Retina (tissue), 1 donor: ENCODE measurements around the gene FRMD3.

Experiments used
- DNase-seq: peaks from one replicate; pipeline ENCODE4 v3.0.0-alpha.2; 2016

FRMD3 gene

DNA sequence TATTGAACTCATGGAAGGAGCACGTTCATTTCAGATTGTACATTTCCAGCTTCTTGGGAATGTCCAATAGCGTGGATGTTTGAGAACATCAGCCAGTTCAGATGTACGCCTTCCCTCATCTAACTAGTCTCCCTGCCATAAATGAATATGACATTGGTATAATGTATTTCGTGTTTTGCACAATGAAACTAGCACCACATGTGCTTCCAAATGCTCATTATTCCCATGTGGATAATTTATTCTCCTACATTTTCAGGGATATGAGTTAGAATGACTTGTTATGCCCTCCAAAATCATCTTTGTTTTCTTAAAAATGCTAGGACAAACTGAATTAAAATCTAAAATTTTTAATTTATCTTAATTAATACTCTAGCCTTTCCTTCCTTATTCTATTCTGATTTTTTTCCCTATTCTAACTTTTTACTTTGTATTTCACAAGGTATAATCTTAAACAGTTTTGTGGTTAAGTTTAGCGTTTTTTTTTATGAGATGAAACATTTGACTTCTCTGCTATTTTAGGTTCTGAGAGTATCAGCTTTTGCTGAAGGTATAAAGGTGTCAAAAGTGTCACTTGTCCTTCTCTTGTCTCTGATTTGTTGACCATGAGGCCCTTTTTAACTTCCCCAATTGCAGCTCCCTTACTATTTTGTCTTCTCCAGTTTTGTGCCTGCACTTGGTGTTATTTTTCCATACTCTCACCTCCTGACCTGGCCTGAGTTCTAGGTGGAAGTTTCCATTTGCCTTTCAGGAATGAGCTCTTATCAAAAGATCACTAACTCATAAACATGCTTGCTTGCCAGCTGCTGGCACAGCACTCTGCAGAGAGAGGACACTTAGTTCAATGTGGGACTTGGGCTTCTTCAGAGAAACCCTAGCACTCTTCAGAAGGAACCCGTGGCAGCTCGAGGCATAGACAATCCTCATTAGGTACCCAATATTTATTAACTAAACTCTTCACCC lies 106.8 kb downstream of the FRMD3 start:
- DNase-seq: no peak

GRCh38 chr9:83430681-83431080 lies 107.5 kb downstream of the FRMD3 start:
- no peak for DNase-seq

GRCh38 chr9:83429229-83429628 lies 109.0 kb downstream of the FRMD3 start:
- peak; percentile 44 for DNase-seq

DNA sequence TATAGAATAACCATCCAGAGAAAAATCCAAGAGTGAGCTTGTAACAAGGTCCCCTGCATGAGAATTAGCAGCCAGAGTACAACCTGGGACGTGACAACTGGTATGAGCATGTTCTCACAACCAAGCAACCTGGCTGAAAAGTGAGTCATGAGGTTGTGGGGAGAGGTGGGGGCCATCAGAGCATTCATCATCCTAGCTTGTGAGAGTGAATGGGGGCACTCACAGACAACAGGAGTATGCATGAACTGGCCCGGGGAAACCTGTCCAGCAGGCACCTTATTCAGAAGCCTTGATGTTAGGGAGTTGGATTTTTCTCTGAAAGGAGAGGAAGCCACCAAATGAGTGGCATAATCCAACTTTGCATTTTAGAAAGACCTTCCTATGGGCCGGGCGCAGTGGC lies 113.0 kb downstream of the FRMD3 start:
- DNase-seq: no peak

DNA sequence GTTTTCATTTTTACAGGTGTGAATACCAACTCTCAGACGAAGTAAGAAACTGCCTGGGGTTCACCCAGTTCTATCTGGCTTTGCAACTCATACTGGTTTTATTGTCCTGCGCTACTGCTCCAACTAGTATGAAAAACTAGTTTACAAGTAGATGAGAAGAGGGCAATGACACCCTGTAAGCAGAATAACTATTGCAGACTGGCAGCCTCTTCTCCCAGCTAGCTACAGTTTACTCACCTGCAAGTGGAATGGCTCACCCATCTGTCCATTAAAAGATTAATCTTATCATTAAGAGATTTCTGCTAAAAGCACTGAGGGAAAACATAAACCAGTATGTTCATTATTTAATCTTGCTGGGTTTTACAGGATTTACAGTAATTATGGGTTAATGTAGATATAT lies 113.4 kb downstream of the FRMD3 start:
- no peak for DNase-seq

GRCh38 chr9:83423815-83424707 lies 114.1 kb downstream of the FRMD3 start:
- no peak for DNase-seq

DNA sequence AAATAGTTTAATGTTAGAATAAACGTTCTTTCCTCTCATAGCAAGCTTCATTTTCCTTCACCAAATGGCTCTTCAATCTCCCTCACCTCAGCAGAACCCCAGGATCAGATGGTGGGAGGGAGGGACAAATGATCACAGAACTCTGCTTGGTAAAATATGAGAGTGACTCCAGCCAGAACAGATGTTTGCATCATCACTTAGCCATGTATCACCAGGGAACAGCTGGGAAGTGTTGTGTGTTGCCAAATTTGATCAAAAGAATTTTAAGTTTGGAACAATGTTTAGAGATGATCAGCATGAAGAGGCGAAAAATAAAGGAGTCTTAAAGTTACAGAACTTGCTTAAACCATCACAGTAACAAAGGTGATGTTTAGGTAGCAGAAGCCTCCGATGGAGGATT lies 115.7 kb downstream of the FRMD3 start:
- no peak for DNase-seq

GRCh38 chr9:83420486-83420885 lies 117.7 kb downstream of the FRMD3 start:
- DNase-seq: no peak

DNA sequence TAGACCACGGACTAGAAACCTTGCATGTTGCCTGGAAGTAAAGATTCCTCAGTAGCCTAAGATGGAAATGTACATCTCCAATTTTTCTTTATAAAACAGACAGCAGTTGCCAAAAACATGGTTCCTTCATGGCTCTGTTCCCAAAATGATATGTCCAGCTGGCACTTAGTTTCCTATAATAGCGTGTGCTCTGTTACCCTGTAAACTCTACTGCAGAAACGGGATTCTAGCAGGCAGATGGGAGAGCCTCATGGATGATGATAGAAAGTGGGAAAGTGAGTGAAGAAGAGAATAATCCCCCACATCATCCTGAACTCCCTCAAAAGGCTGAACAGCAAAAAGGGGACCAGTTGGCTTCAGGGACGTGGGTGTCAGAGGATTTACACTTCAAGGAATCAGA lies 118.2 kb downstream of the FRMD3 start:
- DNase-seq: no peak

- DNase-seq: no peak
Observed at GRCh38 chr9:83418283-83418682, 119.9 kb downstream of the FRMD3 start.

DNA sequence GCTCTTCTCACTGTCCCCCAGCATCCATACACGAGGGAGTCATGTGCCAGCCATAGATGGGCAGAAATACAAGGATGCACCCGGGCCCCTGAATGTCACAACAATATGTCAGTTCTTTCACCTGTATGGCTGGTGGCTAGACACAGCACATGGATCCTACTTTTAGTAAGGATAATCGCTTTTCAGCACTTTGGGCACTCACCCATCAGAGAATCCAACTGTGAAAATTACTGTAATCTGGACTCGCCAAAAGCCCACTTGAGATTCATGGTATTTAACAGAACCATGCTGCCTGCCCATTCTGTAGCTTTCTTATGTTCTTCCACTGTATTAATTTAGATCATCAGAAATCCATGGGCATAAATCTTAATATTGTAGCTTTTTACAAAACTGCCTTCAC lies 124.8 kb downstream of the FRMD3 start:
- no peak for DNase-seq

GRCh38 chr9:83410701-83411100 lies 127.5 kb downstream of the FRMD3 start:
- no peak for DNase-seq

- no peak for DNase-seq
Observed at GRCh38 chr9:83406921-83407320, 131.3 kb downstream of the FRMD3 start.

GRCh38 chr9:83405759-83406158 lies 132.4 kb downstream of the FRMD3 start:
- DNase-seq: no peak

GRCh38 chr9:83403527-83404238 lies 134.5 kb downstream of the FRMD3 start:
- peak; percentile 28 for DNase-seq

DNA sequence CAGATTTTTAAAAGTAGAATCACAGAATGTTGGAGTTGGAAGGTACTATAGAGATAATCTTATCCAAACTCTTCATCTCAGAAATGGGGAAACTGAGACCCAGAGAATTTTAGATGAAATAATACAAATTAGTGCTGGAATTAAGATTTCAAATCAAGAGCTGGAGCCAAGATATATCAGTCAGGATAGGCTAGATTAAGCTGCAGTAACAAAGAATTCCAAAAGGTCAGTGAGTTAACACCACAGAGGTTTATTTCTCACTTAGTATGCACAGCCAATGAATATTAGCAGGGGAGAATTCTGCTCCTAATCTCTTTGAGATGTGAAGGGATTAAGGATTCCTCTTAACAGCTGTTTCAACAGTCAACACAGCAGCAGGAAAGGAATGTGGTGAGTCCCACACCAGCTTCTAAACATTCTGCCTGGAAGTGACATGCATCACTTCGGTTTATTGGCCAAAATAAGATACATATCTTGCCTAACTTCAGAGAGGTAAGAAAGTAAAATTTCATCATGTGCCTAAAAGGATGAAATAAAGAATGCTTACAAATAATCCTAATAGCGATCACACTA lies 136.8 kb downstream of the FRMD3 start:
- DNase-seq: no peak

- no peak for DNase-seq
Observed at GRCh38 chr9:83396813-83397212, 141.4 kb downstream of the FRMD3 start.

- no peak for DNase-seq
Observed at GRCh38 chr9:83396342-83396741, 141.9 kb downstream of the FRMD3 start.

GRCh38 chr9:83392228-83392627 lies 146.0 kb downstream of the FRMD3 start:
- no peak for DNase-seq

DNA sequence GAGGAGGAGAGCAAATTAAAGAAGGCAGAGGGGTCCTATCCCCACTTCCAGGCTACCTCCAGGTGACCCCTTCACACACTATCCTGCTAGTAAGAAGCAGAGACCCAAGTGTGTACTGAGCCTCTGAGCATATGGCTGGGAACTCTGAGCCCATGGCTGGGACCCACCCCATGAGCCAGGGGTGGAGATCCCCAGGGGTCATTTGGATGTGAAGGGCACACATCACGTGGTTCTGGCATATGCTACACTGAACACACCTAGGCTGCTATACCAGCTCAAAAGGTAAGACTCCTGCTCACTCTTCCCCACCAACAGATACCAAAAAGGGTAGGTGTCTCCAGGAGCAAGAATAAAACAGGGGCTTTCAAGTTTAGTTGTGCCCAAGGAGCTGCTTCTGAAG lies 149.9 kb downstream of the FRMD3 start:
- no peak for DNase-seq

GRCh38 chr9:83387401-83388185 lies 150.6 kb downstream of the FRMD3 start:
- no peak for DNase-seq

DNA sequence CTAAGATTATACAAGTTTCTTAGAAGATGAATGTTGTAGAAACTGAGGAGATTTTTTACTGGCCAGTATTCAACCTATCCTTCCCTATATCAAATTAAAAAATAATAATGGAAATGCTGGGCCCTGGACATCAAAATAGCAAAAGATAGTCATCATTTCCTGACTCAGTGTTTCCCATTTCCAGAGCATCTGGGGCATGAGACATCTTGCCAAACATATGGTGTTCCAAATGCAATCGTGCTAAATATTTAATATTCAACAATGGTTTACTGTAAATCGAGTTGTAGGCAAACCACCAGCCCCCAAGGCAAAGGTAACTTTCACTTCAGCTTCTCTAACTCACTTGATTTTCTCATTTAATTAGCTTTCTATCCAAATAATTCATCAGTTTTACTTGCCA lies 152.9 kb downstream of the FRMD3 start:
- no peak for DNase-seq
